ENCODE results near the gene EVX2.

The EVX2 gene

GRCh38 chr2:176129813-176130146, 46.0 kb upstream of the EVX2 start:
- TF ChIP-seq SUZ12 (IDR thresholded peaks at IDR 0.05; ENCODE audit: extremely low read depth, insufficient read depth, insufficient read length) (no peak), ZNF274 (IDR thresholded peaks at IDR 0.05; ENCODE audit: low read depth, low read length) (no peak), YY1 (IDR thresholded peaks at IDR 0.05; ENCODE audit: insufficient read depth, insufficient read length) (no peak)
- peaks cover 99% of the 10 kb centered on the region for H3K27me3 ChIP-seq (ENCODE audit: insufficient read depth, insufficient read length)
- H3K4me1 ChIP-seq (ENCODE audit: insufficient read depth, insufficient read length) = peaks cover 9% of the 10 kb centered on the region
- no peaks in the 10 kb centered on the region for H3K9me3 ChIP-seq (ENCODE audit: insufficient read depth, low read length)
- peak overlapping the region; percentile 32 for H3K9ac ChIP-seq (ENCODE audit: insufficient read length, low read depth)
- no peaks in the 10 kb centered on the region for H3K36me3 ChIP-seq (ENCODE audit: insufficient read depth, insufficient read length, low read length)
- DNase-seq (ENCODE audit: low read depth, low spot score) = no peak
- H3K4me3 ChIP-seq (ENCODE audit: insufficient read length, low read depth) = peak overlapping the region; percentile 39

- H3K27me3 ChIP-seq (ENCODE audit: insufficient read depth, insufficient read length) = peaks cover 99% of the 10 kb centered on the region
- no peaks in the 10 kb centered on the region for H3K36me3 ChIP-seq (ENCODE audit: insufficient read depth, insufficient read length, low read length)
- DNase-seq (ENCODE audit: low read depth, low spot score) = no peak
- TF ChIP-seq SUZ12 (IDR thresholded peaks at IDR 0.05; ENCODE audit: extremely low read depth, insufficient read depth, insufficient read length) = no peak
- no peak for TF ChIP-seq ZNF274 (IDR thresholded peaks at IDR 0.05; ENCODE audit: low read depth, low read length)
- TF ChIP-seq YY1 (IDR thresholded peaks at IDR 0.05; ENCODE audit: insufficient read depth, insufficient read length) = no peak
- no peaks in the 10 kb centered on the region for H3K9me3 ChIP-seq (ENCODE audit: insufficient read depth, low read length)
- H3K4me3 ChIP-seq (ENCODE audit: insufficient read length, low read depth) = peak within 1 kb of the TSS; percentile 39
- peak within 1 kb of the TSS; percentile 56 for H3K9ac ChIP-seq (ENCODE audit: insufficient read length, low read depth)
- H3K4me1 ChIP-seq (ENCODE audit: insufficient read depth, insufficient read length) = peaks cover 9% of the 10 kb centered on the region
Measured at GRCh38 chr2:176128982-176129796, 45.4 kb upstream of the EVX2 start, which contains the start of gene HOXD8. Gene HOXD8, plus strand, starts transcription at chr2:176129705. Its CDS starts 662 bp downstream, at chr2:176130367.

DNA sequence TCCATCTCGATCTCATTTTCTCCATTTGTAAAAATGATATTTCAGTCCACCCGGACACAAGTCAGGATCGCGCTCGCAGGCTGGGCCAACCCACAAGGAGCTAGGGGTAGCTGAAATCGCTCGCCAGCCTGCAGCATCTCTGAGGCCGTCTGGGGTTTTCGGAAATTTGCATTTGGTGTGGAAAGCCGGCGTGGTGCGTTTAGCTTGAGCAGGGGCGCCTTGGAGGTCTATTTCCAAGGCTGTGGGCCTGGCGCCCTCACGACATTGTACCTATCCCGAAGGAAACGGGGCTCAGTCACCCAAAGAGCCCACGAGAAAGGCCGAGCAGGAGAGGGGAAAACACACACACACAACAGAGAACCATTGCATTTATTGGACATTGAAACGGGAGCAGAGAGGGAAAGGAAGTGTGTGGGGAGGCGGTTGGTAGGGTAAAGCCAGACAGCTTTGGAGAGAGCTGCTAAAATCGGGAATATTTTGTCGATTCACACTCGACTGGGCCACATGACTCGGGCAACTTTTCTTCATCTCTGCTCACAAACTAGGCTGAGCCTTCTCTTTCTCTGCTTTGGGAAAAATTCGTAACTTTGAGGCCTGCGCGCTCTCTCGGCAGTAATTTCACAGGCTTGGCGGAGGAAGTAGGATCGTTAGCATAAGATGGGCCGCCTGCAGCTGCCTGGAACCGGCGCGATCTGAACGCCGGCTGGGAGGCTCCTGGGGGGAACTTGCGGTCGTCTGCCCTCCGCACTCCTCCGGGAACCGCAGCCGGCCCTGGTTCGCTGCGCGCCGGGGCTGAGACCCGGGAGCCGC, 44.6 kb upstream of the EVX2 start:
- Histone ChIP-seq H3K27me3 (ENCODE audit: insufficient read depth, insufficient read length) (peaks cover 99% of the 10 kb centered on the region), H3K4me1 (ENCODE audit: insufficient read depth, insufficient read length) (peaks cover 9% of the 10 kb centered on the region), H3K9me3 (ENCODE audit: insufficient read depth, low read length) (no peaks in the 10 kb centered on the region), H3K9ac (ENCODE audit: insufficient read length, low read depth) (no peak overlapping the region), H3K4me3 (ENCODE audit: insufficient read length, low read depth) (peak overlapping the region; percentile 32), H3K36me3 (ENCODE audit: insufficient read depth, insufficient read length, low read length) (no peaks in the 10 kb centered on the region)
- TF ChIP-seq YY1 (IDR thresholded peaks at IDR 0.05; ENCODE audit: insufficient read depth, insufficient read length) (no peak), SUZ12 (IDR thresholded peaks at IDR 0.05; ENCODE audit: extremely low read depth, insufficient read depth, insufficient read length) (peak; percentile 57), ZNF274 (IDR thresholded peaks at IDR 0.05; ENCODE audit: low read depth, low read length) (no peak)
- DNase-seq (ENCODE audit: low read depth, low spot score) = no peak

GRCh38 chr2:176127774-176128072, 44.0 kb upstream of the EVX2 start:
- no peaks in the 10 kb centered on the region for H3K36me3 ChIP-seq (ENCODE audit: insufficient read depth, insufficient read length, low read length)
- DNase-seq (ENCODE audit: low read depth, low spot score) = no peak
- no peaks in the 10 kb centered on the region for H3K9me3 ChIP-seq (ENCODE audit: insufficient read depth, low read length)
- H3K9ac ChIP-seq (ENCODE audit: insufficient read length, low read depth) = no peak overlapping the region
- peaks cover 99% of the 10 kb centered on the region for H3K27me3 ChIP-seq (ENCODE audit: insufficient read depth, insufficient read length)
- TF ChIP-seq SUZ12 (IDR thresholded peaks at IDR 0.05; ENCODE audit: extremely low read depth, insufficient read depth, insufficient read length) (no peak), YY1 (IDR thresholded peaks at IDR 0.05; ENCODE audit: insufficient read depth, insufficient read length) (no peak), ZNF274 (IDR thresholded peaks at IDR 0.05; ENCODE audit: low read depth, low read length) (no peak)
- no peak overlapping the region for H3K4me3 ChIP-seq (ENCODE audit: insufficient read length, low read depth)
- H3K4me1 ChIP-seq (ENCODE audit: insufficient read depth, insufficient read length) = peaks cover 9% of the 10 kb centered on the region

DNA sequence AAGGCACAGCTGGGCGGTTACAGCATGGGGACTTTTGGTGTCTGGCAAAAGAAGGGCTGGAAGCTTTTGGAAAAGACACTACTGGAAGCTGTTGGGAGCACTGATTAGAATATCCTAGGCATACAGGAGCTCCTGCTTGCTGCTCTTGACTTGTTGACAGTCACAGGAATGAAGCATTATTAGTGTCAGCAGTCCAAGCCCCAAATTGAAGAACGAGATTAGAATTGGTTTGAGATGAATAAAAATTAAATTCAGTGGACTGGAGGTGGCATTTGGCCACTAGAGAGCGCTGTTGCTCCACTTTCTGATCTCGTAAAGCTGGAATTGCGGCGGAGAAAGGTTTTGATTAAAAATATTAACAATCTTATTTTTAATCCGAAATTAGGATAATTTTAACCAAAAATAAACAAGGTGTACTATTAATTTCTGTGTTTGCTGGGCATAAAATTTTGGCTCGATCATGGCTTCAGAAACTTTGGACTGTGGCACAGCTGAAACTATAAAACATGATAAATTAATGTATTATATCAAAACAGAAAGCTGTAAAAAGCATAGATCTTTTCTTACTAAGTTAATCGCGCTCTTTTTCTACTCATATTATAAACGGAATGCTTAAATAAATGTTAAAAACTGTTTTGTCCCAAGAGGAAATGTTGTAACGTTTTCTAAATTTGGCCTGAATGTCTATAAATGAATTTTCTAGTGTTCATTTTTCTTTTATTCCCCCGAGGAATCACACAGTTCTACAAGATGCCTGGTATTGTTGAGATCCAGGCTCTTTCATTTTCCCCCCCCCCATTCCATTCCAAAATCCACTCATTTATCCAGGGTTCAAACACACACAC, 43.4 kb upstream of the EVX2 start:
- Histone ChIP-seq H3K9ac (ENCODE audit: insufficient read length, low read depth) (no peak overlapping the region), H3K4me1 (ENCODE audit: insufficient read depth, insufficient read length) (peaks cover 9% of the 10 kb centered on the region), H3K36me3 (ENCODE audit: insufficient read depth, insufficient read length, low read length) (no peaks in the 10 kb centered on the region), H3K9me3 (ENCODE audit: insufficient read depth, low read length) (no peaks in the 10 kb centered on the region), H3K27me3 (ENCODE audit: insufficient read depth, insufficient read length) (peaks cover 99% of the 10 kb centered on the region), H3K4me3 (ENCODE audit: insufficient read length, low read depth) (no peak overlapping the region)
- DNase-seq (ENCODE audit: low read depth, low spot score) = no peak
- TF ChIP-seq SUZ12 (IDR thresholded peaks at IDR 0.05; ENCODE audit: extremely low read depth, insufficient read depth, insufficient read length) (no peak), YY1 (IDR thresholded peaks at IDR 0.05; ENCODE audit: insufficient read depth, insufficient read length) (no peak), ZNF274 (IDR thresholded peaks at IDR 0.05; ENCODE audit: low read depth, low read length) (no peak)

DNA sequence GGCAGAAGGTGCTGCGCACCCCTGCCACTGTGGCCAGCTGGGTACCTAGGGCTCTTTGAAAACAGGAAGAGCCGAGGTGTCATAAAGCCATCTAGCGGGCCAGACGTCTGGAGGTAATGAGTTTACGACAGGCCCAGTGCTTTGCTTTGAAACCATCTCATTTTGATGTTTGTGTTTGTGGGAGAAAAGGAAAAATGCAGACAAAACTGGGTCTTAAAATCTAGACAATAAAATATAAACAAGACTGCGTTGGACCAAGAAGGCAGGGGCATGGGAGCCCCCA, 42.0 kb upstream of the EVX2 start:
- Histone ChIP-seq H3K27me3 (ENCODE audit: insufficient read depth, insufficient read length) (peaks cover 99% of the 10 kb centered on the region), H3K9ac (ENCODE audit: insufficient read length, low read depth) (no peak overlapping the region), H3K4me3 (ENCODE audit: insufficient read length, low read depth) (no peak overlapping the region), H3K4me1 (ENCODE audit: insufficient read depth, insufficient read length) (peaks cover 11% of the 10 kb centered on the region), H3K36me3 (ENCODE audit: insufficient read depth, insufficient read length, low read length) (no peaks in the 10 kb centered on the region), H3K9me3 (ENCODE audit: insufficient read depth, low read length) (no peaks in the 10 kb centered on the region)
- DNase-seq (ENCODE audit: low read depth, low spot score) = no peak
- no peak for TF ChIP-seq ZNF274 (IDR thresholded peaks at IDR 0.05; ENCODE audit: low read depth, low read length)
- no peak for TF ChIP-seq YY1 (IDR thresholded peaks at IDR 0.05; ENCODE audit: insufficient read depth, insufficient read length)
- TF ChIP-seq SUZ12 (IDR thresholded peaks at IDR 0.05; ENCODE audit: extremely low read depth, insufficient read depth, insufficient read length) = no peak

All from NT2/D1 (cell line).